HG03097 (cell line): ENCODE data around the gene SRP68.

ENCODE experiments used
- ATAC-seq: cut with Tn5 transposase; IDR thresholded peaks from one replicate; pipeline ENCODE4 v1.9.1; 2021; ENCODE audit not compliant: unreplicated experiment, low FRiP score

The SRP68 gene

DNA sequence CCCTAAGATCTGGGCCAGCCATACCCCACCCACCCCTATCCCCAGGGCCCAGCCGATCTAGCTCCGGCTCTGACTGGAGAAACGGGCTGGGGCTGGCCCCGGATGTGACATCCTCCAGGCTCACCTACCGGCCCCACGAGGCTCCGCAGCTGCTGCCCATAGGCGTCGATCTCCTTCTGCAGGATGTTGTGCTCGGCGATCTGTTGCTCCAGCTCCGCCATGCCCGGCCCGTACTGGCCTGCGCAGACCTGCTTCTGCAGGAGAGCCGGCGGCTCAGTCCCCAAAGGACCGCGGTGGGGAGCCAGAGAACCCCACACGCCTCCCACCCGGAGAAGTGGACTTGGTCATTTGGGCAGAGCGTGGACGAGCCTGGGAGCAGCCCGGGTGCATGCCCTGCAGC is 50.0 kb downstream of the SRP68 start:
- ATAC-seq = no peak

DNA sequence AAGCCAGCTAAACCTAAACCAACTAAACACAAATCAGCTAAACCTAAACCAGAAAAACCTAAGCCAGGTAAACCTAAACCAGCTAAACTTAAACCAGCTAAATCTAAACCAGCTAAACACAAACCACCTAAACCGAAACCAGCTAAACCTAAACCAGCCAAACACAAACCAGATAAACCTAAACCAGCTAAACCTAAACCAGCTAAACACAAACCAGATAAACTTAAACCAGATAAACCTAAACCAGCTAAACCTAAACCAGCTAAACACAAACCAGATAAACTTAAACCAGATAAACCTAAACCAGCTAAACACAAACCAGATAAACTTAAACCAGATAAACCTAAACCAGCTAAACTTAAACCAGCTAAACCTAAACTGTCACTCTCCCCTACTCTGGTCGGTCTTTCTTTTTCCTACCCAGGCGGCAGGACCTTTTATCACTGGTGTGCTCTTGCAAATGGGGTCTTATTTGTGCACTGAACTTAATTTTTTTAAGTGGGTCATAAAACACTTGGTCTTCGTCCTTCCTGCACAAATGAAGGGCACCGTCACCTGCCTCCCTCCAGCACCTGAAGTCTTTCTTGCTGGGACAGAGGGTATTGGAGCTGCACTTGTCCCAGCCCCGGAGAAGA is 52.4 kb downstream of the SRP68 start:
- ATAC-seq = no peak

DNA sequence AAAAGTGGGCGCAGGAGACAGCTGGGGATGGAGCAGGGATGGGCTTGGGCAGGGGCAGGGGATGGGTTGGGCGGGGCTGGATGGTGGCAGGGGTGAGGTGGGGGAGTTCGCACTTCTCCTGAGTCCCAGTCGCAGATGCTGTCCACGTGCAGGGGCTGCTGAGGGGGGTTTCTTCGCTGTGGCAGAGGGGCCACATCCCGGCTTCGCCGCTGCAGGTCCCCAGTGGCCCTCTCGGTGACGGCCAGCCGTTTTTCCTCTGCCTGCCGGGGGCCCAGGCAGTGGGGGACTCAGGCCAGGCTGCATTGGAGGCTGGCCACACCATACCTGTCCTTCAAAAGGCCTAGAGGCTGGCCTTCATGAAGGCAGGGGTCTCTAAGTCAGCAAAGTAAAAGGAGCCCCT is 53.5 kb downstream of the SRP68 start:
- no peak for ATAC-seq

DNA sequence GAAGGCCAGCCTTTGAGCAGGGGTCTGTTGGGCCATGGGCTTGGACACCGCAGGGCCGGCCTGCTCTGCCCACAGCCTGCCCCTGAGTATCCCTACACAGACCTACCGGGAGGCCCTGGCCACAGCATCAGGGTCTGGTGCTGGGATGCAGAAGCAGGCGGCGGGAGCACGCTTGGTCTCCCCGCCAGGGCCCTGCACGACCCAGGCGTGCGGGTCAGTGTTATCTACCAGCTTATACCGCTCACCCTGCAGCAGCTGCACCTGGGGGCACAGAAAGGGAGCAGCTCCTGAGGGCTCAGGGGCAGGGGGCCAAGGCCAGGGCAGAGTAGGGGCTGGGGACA is 54.0 kb downstream of the SRP68 start:
- ATAC-seq = no peak

DNA sequence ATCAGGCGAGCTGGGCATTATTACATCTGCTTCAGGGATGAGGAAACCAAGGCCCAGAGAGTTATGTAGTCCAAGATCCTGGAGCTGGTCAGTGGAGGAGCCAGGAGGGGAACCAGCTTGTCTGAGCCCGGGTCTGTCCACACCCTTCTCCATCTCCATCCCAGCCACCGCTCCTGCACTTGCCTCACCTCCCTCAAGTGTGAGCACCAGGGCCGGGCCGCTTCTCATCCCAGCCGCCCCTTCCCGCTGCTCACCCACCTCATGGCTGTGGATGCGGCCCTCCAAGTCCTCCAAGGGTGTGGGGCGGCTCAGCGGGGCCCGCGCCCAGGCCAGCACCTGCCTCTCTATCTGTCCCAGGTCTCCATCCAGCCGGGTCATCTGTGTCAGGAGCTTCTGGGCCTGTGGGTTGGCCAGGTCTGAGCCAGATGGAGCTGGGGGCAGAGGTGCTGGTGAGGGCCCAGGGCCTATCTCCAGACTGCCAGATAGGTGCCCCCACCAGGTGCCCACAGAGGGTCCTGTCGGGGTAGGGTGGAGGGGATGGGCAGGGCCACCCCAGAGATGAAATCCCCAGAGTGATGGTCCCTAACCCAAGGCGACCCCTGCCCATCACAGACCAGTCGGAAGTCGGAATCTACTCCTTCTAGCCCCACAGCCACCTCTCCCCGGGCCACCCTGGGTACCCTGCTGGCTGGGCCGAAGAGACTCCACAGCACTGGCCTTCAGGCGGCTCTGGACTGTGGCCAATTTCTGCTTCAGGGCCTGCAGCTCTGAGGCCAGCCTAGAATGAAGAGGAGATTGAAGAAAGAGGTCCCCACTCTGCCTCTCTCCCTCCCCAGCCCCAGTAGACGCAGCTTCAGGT is 54.6 kb downstream of the SRP68 start:
- ATAC-seq = no peak

DNA sequence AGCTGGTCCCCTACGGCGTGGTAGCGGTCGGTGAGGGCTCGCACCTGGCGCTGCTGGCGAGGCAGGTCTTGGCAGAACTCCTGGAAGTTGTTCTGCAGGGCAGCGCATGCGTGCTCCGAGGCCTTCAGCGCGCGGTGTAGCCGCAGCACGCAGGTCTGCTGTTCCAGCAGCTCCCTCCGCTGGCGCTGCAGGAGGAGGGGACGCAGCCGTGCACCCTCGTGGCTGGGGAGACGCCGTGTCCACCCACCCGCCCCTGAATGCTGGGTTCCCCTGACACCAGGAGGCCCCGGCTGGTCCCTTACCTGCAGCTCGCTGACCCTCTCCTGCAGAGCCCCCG is 57.4 kb downstream of the SRP68 start:
- ATAC-seq = no peak

DNA sequence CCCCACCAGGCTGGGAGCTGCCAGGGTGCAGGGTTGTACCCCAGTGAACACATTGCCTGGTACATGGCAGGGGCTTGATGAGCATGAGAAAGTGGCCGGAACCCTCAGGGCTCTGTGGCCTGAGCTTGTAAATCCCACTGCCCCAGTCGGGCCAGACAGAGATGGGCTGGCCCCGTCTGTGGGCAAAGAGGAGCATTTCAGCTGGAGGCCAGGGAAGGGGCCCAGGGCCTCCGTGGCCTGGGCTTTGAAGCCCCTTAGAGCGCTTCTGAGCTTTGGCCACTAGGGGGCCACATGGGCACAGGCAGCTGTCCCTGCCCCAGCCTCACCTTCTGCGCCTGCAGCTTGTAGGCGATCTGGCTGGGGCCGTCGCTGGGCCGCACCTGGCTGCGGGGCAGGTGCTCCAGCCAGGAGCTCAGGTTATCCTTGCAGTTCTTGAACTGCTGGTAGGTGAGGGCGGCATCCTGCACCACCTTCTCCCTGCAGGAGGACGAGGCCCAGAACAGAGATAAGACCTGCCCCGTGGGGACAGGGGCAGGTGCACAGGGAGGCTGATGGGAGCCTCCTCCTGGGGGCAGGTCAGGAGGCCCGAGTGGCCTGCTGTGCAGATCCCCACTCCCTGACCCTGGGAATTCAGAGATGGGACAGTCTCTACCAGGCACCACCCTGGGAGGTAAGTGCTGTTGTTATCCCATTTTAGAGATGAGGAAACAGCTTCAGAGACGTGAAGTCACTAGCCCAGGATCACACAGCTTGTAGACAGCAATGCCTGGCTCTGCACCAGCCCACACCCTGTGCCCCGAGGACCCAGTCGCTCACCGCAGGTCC is 58.0 kb downstream of the SRP68 start:
- ATAC-seq = no peak

DNA sequence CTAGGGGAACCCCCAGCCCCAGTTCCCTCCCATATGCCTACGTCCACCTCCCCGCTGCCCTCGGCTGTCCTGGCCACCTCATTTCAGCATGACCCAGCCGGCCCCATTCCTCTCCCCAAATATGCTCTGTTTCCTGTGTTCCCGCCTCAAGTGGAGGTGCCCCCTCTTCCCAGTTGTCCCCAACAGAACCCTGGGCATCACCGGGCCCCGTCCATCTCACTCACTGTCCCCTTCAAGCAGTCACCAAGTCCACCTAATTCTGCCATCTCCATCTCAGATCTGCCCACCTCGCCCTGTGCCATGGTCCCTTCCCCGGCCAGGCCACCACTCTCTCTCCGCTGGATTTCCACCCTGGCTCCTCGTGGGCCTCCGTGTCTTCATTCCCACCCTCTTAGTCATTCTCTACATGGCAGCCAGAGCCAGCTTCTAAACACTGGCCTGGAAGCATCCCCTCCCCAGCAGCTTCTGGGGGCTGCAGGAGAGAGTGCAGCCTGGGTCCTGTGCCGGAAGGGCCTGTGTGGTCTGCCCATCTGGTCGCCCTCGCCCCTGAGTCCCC is 58.9 kb downstream of the SRP68 start:
- ATAC-seq = no peak

DNA sequence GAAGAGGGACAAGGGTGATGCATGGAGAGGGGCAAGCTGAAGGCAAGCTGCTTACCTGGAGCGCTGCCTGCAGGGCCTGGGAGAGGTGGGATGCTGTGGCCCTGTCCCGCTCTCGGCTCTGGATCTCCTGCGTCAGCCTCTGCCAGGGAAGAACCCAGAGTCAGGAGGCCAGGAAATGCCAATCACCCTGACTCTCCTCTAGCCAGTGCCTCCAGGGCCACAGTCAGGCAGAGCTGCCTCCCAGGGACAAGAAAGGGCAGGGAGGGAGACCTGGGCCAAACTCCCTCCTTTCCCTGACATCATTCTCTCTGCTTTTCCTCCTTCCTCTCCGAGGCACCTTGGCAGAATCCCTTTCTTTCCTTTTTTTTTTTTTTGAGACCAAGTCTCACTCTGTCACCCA is 60.4 kb downstream of the SRP68 start:
- no peak for ATAC-seq

DNA sequence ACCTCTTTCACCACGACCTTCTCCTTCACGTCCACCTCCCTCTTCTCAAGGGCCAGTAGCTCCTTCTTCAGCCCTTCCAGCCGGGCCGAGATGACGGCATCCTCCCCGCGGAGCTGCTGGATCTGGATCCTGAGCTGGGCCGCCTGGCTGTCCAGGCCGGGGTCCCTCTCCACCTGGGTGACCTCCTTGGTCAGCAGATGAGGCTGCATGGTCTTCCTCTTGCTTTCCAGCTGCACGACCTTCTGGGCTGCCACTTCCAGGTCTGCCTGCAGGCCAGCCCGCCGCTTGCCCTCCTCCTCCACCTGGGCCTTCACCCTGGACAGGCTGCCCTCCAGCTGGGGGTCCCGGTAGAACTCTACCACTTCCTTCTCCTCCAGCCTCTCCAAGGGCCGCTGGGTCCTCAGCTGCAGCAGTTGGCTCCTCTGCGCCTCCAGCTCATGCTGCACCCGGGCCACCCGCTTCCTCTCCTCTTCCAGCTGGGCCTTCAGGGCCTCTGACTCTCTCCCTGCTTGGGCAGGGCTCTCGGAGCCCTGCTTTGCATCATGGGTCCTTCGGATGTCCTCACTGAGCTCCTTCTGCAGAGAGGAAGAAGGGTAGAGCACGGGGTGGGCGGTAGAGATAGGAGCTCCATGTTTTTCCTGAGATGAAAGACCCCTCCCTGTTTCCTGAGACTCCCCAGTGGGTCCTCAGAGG is 62.2 kb downstream of the SRP68 start:
- ATAC-seq = no peak

DNA sequence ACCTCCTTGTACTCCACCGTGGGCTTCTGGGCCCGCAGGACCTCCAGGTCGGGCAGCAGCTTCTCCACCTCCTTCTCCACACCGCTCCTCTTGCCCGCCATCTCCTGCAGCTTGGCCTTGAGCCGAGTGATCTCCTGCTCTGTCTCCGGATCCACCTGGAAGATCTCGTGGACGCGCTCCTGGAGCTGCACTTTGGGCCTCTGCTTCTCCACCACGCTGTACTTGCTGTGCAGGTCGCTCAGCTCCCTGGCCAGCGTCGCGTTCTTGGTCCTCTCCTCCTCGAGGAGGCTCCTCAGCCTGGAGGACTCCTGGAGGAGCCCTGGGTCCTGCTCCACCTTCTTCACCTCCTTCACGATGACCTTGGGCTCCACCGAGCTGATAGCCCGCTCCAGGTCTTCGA is 62.9 kb downstream of the SRP68 start:
- ATAC-seq = no peak

DNA sequence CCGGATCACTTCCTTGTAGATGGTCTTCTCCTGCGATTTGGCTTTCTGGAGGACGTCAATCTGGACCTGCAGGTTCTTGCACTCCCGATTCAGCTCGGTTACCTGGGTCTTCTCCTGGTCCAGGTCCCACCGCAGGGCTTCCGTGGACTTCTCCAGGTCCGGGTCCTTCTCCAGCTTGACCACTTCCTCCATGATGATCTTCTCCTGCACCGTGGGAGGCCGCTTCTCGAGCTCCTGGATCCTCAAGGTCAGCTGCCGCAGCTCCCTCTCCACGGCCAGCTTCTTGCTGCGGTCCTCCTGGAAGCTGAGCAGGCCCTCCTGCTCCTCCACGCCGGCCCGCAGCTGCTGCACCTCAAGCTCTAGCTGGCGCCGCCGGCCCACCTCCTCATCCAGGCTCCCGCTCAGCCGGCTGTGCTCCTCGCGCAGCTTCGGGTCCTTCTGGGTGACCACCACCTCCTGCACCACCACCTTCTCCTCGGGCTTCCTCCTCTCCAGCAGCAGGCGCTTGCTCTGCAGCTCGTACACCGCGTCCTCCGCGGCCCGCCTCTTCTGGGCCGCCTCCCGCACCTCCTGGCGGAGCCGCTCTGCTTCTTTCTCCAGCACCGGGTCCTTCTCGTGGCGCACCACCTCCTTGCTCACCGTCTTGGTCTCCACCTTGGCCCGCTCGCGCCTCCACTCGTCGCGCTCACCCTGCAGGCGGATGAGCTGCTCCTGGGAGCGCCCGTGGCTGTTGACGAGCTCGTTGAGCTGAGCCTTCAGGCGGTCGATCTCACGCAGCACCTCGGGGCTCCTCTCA is 63.5 kb downstream of the SRP68 start:
- ATAC-seq = no peak

DNA sequence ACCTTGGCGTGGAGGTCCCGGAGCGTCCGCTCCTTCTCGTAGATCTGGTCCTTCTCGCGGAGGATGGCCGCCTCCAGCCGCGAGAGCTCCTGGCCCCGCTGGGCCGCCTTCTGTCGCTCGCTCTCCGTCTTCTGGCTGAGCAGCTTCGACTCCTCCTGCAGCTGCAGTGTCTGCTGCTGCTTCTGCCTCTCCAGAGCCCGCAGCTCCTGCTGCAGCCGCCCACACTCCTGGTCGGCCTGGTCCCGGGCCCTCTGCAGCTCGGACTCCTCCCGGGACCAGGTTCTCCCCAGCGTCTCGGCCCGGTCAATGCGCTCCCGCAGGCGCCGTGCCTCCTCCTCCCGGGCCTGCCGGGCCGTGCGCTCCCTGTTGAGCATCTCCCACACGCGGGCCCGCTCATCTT is 64.1 kb downstream of the SRP68 start:
- no peak for ATAC-seq

DNA sequence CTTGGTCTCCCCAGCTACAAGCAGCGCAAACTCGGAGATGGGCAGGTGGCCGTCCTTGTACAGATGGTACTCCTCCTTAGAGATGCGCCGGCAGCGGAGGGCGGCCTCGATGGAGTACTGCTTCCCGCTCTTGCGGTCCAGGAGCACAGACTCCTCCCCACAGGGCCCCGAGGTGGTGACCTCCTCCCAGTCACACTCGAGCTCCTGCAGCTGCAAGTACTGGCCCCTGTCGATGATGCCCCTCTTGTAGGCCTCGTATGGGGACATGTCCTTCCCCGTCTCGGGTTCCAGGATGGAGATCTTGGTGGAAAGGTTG is 64.5 kb downstream of the SRP68 start:
- ATAC-seq = no peak

DNA sequence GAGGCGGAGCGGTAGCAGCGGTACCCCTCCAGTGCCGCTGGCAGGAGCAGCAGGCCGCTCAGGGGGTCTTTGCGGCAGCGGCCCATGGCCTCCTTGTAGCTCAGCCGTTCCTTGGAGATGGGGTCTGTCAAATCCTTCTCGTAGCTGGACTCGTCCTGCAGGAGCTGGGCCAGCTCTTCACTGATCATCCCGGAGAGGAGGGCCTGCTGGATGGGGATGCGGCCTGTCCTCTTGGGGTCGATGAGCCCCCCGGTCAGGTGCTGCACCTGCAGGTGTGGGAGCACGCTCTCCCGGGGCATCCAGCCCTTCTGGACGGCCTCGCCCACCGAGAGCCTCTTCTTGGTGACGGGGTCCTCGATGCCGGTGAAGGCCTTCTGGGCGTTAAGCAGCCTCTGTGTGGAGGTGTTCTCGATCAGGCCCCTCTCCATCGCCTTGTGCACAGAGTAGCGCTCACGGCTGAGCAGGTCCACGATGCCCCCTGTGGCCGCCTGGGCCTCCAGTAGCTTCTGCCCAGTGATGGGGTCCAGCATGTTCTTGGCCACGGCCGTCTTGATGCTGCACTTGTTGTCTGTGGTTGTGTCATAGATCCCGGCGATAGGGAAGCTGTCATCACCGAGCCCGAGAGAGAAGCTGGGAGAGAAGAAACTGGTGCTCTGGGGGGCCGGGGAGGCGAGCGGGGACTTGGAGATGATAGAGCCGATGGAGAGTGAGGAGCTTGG is 65.0 kb downstream of the SRP68 start:
- ATAC-seq = no peak

DNA sequence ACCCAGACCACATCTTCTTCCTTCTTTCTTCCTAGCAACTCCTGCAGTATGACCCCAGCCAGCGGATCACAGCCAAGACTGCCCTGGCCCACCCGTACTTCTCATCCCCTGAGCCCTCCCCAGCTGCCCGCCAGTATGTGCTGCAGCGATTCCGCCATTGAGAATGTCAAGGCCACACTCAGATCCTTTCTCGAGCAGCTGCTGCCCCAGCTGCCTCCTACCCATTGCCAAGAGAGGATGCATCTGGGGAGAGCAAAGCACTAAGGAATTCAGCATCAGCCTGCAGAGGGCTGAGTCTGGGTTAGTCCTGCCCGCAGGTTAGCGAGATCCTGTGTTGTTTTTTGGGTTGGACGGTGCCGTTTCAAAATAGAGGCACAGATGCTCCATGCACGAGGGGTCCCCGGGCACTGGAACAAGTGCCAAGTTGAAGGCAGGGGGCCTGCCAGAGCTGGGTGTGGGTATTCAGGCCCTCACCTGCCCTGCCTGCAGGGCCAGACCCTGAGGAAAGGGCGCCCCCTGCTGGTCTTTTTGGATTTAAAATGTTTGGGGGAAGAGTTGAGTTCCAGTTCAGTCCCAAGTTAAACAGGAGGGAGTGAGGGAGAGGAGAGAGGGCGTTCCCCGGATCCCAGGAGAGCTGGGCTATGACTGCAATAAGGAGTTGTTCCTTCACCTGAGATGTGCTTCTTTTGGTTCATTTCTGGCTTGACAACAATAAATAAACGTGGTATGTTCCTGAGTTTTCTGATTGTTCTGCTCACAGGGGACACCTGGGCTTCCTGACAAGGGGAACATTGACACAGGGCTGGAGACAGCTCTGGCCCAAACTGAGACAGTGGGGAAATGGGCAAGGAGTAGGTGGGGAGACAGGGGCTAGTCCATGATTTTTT is 66.8 kb downstream of the SRP68 start:
- ATAC-seq = no peak

DNA sequence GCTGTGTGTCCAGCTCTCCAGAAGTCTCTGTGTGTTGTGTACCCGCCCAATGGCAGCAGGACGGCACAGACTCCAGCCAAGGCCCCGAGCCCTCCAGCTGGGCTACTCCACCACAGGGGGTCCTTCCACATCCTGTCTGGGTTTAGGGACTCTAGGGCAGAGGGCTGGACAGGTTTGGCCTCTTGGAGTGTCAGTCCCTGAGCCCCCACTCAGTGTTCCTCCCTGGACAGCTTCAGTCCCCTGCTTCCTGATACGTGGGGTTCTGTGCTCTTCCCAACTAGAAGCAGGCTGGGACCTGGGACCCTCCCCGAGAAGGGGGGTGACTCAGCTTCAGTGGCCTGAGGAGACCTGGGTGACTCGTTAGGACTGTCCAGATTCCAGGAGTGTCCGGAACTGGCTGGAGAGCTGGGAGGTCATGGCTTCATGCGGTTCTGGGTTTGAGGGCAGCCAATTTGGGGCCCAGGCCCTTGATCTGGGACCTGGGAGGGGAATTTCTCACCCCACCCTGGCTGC is 67.5 kb downstream of the SRP68 start:
- no peak for ATAC-seq

DNA sequence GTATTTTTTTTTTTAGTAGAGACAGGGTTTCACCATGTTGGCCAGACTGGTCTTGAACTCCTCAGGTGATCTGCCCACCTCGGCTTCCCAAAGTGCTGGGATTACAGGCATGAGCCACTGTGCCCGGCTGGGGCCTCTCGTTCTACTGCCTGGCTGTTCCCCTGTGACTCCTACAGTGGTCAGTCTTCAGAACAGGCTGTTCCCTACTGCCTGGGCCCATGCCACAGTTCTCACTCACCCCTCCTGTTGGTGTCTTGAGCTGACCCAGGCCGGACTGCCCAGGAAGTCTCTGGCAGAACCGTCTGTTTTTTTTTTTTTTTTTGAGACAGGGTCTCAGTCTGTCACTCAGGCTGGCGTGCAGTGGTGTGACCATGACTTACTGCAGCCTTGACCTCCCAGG is 68.4 kb downstream of the SRP68 start:
- ATAC-seq = no peak
